PC-3 (cell line): ENCODE measurements around the gene SMIM14.

Experiments used
- EZH2 ChIP-seq: fragments of 300-600 bp; sonication (generic); IDR thresholded peaks from one replicate; pipeline ENCODE4 v1.6.1; 2017; ENCODE audit warnings: antibody characterized with exemption, mild to moderate bottlenecking, low read length; ENCODE audit not compliant: unreplicated experiment
- TF ChIP-seq, protein P1 (sequence below): fragments of 300-600 bp; sonication (generic); conservative IDR thresholded peaks from 2 replicates; pipeline ENCODE4 v1.5.1; 2017; ENCODE audit warnings: antibody characterized with exemption, low read depth, mild to moderate bottlenecking, low read length

DNA sequence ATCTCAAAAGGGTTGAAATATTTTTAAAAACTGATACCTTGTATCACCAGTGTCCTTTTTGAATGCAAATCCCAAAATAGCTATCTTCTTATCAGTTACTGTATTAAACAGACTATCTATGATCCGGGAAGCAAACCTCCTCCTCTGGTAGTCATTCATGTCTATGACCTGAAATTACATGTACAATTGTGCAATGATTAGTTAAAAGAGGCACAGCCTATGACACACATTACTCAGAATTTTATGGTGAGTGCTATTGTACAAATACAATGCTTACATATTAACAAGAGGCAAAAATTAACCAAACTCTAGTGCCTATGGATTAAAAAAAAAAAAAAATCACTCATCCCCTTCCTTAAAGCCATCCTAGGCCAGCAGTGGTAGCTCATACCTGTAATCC lies 133.1 kb downstream of the SMIM14 start:
- TF ChIP-seq, protein P1, sequence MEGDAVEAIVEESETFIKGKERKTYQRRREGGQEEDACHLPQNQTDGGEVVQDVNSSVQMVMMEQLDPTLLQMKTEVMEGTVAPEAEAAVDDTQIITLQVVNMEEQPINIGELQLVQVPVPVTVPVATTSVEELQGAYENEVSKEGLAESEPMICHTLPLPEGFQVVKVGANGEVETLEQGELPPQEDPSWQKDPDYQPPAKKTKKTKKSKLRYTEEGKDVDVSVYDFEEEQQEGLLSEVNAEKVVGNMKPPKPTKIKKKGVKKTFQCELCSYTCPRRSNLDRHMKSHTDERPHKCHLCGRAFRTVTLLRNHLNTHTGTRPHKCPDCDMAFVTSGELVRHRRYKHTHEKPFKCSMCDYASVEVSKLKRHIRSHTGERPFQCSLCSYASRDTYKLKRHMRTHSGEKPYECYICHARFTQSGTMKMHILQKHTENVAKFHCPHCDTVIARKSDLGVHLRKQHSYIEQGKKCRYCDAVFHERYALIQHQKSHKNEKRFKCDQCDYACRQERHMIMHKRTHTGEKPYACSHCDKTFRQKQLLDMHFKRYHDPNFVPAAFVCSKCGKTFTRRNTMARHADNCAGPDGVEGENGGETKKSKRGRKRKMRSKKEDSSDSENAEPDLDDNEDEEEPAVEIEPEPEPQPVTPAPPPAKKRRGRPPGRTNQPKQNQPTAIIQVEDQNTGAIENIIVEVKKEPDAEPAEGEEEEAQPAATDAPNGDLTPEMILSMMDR: no peak
- TF ChIP-seq EZH2: no peak
